GM21526 (cell line): ENCODE measurements around the gene TAOK3.
"Not testable (repeated sequence)": the region's sequence is repeated elsewhere in the genome, so short reads cannot be mapped to it uniquely, and the experiment has no call there.

Experiments
- ATAC-seq: cut with Tn5 transposase; IDR thresholded peaks from one replicate; pipeline ENCODE4 v1.9.1; 2021; ENCODE audit warnings: moderate library complexity; ENCODE audit not compliant: unreplicated experiment, low FRiP score

The TAOK3 gene

GRCh38 chr12:118307069-118307954 lies 65.4 kb downstream of the TAOK3 start:
- ATAC-seq, result no peak

DNA sequence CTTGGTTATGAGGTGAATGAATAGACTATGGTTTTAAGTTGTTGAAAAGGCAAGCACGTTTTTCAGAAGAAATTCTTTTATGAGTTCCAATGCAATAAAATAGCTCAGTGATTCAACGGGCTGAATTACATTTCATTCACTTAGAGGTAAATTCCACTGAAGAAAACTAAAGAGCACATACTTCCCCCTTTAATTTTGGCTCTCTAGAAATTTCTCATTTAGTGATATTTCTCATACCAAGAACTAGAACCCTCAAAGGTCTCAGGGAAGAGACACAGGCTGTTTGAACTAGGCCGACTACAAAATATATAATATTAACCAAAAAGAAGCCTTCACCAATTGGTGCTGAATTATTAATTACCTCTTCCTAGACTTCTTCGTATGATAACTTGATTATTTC lies 68.6 kb downstream of the TAOK3 start:
- ATAC-seq, result no peak

DNA sequence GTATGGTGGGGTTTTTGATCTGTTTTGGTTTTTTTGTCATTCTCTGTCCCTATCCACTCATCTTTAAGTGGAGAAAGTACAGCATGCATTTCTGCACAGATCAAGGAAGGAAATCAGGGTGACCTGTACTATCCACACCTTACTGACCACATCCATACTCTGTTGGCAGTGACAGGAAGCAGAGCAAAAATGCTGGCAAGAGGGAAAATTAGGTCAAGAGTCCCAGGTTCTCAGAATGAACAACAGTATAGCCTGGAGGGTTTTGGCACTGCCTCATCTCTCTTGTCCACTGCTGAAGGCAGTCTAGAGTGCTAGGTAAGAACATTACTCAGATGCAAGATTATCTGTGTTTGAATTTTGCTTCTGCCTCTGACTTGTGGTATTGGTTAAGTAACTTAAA lies 70.7 kb downstream of the TAOK3 start:
- no peak for ATAC-seq

GRCh38 chr12:118299791-118300460 lies 72.8 kb downstream of the TAOK3 start:
- ATAC-seq, result no peak

DNA sequence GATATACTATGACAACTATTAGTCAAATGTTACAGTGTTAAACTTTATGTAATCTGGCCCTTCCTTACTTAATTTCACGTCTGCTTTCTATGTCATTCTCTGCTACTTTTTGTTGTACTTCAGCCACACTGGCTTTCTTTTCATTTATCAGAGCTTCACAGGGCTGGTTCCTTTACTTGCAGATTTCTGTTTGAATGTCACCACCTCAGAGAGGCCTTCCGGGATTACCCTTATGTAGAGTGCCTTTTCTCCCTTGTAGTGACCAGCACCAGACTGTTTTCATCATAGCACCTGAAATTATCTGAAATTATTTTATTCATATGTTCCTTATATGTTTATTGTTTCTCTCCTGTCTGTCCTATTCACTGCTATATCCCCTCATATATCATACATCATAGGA lies 75.4 kb downstream of the TAOK3 start:
- ATAC-seq, result no peak

GRCh38 chr12:118292836-118293235 lies 79.9 kb downstream of the TAOK3 start:
- ATAC-seq, result no peak

DNA sequence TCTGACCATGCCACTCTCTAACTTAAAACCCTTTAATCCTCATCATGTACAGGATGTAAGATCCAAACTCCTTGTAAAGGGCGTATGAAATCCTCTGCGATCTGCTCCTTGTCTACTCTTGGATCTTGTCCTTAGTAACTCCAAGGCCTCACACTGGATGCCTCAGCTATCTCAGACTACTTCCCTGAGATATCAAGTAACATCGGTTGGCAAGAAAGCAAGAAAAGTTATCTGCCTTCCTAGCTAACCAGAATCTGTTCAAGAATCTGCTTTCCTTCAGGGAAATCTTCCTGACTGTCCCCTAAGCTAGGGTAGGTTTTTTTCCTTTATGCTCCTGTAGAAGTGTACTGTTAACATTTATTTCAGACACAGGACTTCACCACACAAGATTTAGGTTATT lies 82.6 kb downstream of the TAOK3 start:
- no peak for ATAC-seq

GRCh38 chr12:118288174-118288573 lies 84.5 kb downstream of the TAOK3 start:
- no peak for ATAC-seq

GRCh38 chr12:118287728-118288127 lies 85.0 kb downstream of the TAOK3 start:
- ATAC-seq, result no peak

DNA sequence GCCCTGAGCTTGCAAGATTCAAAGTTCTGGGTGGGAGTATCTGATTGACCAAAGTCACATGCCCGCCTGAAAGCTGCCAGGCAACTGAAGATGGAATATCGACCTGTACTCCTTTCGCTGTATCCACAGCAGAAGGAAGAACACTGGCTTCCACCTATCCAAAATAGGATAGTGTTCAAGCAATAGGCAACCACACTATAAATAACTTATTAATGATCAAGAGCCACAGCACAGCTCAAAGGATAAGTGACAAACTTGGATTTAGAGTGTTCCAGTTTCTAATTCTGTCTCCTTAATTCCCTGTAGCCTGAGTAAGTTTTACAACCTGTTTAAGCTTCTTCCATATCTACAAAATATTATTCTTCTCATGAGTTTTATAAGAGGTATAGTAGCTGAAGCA lies 89.9 kb downstream of the TAOK3 start:
- ATAC-seq, result no peak

DNA sequence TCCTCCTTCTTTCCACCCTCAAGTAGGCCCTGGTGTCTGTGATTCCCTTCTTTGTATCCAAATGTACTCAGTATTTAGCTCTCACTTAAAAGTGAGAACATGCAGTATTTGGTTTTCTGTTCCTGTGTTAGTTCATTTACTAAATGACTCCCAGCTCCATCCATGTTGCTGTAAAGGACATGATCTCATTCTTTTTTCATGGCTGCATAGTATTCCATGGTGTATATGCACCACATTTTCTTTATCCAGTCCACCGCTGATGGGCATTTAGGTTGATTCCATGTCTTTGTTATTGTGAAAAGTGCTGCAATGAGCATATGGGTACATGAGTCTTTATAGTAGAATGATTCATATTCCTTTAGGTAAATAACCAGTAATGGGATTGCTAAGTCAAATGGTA lies 94.4 kb downstream of the TAOK3 start:
- not testable (repeated sequence) for ATAC-seq

DNA sequence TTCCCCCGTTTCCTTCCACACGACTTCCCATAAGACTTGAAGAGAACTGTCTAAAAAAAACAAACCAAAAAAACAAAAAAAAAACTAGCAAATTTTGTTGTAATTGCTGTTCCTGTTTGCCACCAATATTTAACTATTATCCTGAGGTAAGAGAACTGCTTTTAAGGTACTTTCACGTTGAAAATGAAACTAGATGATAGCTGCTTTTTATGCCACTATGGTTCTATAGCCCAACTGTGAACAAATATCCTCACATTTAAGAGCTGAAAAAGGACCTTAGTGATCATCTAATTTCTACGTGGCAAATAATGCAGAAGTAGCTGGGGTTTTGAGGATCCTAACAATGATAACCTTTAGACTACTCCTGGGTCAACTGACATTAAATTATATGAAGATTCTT lies 98.6 kb downstream of the TAOK3 start:
- no peak for ATAC-seq

GRCh38 chr12:118271770-118272417 lies 100.8 kb downstream of the TAOK3 start:
- ATAC-seq, result no peak

GRCh38 chr12:118271183-118271582 lies 101.5 kb downstream of the TAOK3 start:
- ATAC-seq, result no peak

DNA sequence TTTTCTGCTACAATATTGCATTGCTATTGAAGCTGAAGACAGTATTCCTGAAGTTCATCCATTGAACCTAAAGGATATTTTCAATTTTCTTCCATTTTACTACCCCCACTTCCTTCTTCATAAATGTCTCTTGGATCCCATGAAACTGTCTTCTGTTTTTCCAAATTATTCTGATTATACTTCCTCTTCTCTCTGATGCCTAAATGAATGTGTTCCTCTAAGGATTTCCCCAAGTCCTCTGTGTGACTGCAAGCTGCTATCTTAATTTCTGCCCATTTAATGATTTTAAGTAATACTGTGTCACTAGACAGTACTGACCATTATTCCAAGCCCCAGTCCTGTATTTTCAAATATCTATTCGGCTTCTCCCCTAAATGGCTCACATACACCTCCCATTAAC lies 102.9 kb downstream of the TAOK3 start:
- no peak for ATAC-seq

GRCh38 chr12:118259079-118259478 lies 113.6 kb downstream of the TAOK3 start:
- ATAC-seq, result no peak

DNA sequence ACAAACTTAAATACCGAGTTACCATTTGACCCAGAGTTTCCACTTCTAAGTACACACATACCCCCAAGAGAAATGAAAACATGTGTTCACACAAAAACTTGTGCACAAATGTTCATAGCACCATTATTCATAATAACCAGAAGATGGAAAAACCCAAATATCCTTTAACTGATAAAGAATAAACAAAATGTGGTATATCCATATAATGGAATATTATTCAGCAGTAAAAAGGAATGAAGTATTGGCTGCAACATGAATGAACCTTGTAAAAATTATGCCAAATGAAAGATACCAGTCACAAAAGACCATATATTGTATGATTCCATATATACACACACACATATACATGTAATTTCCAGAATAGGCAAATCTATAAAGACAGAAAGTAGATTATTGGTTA lies 116.4 kb downstream of the TAOK3 start:
- ATAC-seq, result no peak

- no peak for ATAC-seq
Observed at GRCh38 chr12:118249547-118249946, 123.2 kb downstream of the TAOK3 start.

DNA sequence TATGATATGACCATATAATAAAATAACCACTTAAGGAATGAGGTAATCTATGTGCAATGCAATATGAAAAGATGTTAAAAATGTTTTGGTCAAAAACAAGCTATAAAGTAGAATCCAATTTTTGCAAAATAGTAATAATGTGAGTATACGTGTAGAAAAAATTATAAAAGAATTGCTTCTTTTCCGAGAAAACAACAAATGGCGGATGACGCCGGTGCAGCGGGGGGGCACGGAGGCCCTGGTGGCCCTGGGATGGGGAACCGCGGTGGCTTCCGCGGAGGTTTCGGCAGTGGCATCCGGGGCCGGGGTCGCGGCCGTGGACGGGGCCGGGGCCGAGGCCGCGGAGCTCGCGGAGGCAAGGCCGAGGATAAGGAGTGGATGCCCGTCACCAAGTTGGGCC lies 126.8 kb downstream of the TAOK3 start:
- not testable (repeated sequence) for ATAC-seq

- ATAC-seq, result no peak
Observed at GRCh38 chr12:118238888-118239287, 133.8 kb downstream of the TAOK3 start.

GRCh38 chr12:118237908-118238307 lies 134.8 kb downstream of the TAOK3 start:
- no peak for ATAC-seq
